HG03066 (cell line): Measurements from ENCODE around the gene SLC25A38.
"Not testable (repeated sequence)": the region's sequence is repeated elsewhere in the genome, so short reads cannot be mapped to it uniquely, and the experiment has no call there.

Experiments
- ATAC-seq: cut with Tn5 transposase; IDR thresholded peaks from one replicate; pipeline ENCODE4 v1.9.1; 2021; ENCODE audit warnings: low read depth; ENCODE audit not compliant: unreplicated experiment

Gene SLC25A38, protein sequence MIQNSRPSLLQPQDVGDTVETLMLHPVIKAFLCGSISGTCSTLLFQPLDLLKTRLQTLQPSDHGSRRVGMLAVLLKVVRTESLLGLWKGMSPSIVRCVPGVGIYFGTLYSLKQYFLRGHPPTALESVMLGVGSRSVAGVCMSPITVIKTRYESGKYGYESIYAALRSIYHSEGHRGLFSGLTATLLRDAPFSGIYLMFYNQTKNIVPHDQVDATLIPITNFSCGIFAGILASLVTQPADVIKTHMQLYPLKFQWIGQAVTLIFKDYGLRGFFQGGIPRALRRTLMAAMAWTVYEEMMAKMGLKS

DNA sequence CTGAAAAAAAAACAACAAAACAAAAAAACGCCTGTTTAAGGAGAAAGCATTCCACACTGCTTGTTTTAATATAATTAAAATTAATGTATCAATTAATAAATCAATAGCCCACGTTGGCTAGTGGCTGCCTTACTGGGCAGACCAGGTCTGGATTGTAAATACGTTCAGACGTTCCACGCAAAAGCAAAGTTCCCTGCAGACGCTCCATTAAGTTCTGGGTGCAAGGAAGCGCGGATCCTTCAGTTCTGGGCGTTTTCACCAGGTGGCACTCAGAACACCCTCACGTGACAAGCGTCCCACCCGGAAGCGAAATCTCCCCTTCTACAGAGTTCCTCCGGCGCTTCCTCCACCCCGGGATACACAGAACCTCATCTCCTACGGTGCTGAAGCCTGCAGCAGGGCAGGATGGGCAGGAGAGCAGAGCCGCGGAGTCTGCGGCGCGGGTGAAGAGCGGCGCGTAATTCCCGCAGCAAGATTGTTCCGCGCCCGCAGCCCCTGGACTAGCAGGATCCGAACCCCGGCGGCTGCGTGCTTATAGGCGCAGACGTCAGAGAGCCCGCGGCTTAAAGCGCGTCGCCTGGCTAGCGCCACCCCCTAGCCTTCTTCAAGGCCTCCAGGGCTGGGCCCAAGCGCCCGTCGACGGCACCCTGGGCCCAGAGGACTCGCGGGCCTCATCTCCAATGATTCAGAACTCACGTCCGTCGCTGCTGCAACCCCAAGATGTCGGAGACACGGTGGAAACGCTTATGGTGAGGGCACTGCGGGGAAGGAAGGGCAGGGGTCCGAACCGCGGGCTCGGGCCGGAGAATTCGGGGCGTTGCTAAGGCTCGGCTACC, at the start of gene SLC25A38:
TSS of gene SLC25A38 (plus strand) at position 326 of the 836 bp plus-strand sequence. CDS start at position 681, 355 bp downstream.
- peak; percentile 66 for ATAC-seq

DNA sequence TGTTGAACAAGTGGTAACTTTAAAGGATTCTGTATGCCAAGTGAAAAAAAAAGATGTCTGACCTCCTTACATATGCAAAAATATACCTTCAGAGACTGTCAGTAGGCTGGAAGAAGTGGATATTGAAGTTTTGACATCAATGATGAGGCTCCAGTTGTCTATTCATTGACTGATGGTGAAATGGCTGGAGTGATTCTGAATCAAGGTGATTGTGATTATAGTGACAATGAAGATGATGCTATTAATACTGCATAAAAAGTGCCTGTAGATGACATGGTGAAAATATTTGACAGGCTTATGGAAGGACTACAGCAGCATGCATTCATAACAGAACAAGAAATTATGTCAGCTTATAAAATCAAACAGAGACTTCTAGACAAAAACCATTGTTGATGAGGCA, 49.6 kb upstream of the SLC25A38 start:
- ATAC-seq: no peak

DNA sequence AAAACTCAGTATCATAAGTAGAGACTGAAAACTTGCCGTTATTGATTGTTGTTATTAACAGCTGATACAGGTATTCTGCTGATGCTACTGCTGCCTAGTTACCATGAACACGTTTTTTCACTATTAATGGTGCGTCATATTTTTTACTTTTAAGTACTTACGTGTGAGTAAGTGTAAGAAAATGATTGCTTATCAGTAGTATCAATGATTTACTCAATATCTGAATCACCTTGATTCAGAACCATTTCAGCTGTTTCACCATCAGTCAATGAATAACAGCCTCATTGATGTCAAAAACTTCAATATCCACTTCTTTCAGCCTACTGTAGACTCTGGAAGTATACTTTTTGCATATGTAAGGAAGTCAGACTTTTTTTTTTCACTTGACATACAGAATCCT, 49.0 kb upstream of the SLC25A38 start:
- ATAC-seq: no peak

DNA sequence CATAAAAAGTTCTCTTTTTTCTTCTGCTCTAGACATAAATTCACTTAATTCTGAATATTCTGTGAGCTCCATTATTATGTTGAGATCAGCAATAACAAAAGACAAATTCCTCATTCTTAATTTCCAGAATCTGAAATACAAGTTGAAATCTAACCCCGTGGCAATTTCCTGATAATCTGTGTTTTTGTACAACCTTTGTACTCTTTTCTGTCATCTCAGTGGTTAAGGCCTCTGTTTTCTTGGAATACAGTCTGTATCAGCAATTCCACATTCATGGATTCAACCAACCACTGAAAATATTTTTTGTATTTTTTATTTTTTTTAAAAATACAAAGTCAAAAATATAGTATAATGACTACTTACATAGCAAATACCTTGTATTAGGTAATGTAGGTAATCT, 45.0 kb upstream of the SLC25A38 start:
- no peak for ATAC-seq

DNA sequence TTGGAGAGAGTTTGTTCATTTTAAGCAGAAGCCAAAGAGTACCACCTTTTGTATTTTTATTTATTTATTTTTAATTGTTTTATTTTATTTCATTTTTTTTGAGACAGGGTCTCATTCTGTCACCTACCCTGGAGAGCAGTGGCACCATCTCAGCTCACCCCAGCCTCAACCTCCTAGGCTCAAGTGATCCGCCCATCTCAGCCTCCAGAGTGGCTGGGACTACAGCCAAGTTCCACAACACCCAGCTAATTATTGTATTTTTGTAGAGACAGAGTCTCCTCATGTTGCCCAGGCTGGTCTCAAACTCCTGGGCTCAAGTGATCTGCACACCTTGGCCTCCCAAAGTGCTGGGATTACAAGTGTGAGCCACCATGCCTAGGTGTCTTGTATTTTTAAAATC, 44.1 kb upstream of the SLC25A38 start:
- no peak for ATAC-seq

DNA sequence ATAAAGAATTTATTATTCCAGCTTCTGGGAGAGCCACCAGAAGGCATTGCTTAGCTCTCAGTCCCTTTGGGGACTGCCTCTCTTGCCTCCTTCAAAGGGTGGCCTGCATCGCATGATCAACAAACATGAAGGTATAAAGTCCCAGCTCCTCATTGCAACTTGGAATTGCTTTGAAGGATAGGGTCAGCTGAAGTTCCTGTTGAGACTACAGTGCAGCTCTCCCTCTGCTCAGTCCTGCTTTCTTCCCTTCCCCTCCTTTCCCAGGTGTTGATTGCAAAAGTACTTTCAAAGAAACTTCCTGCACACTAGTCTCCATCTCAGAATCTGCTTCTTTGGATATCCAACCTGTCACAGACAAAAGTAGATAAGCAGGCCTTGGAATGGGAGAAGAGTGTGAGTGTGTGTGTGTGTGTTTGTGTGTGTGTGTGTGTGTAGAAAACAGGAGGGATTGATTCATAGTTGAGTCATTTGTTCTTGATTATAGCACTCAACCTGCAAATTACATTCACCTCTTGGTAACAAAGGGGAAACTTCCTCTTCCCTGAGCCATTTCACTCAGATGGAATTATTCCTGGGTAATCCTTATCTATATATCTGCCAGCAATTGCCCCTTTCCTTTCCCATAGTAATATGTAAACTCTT, 40.0 kb upstream of the SLC25A38 start:
- no peak for ATAC-seq

DNA sequence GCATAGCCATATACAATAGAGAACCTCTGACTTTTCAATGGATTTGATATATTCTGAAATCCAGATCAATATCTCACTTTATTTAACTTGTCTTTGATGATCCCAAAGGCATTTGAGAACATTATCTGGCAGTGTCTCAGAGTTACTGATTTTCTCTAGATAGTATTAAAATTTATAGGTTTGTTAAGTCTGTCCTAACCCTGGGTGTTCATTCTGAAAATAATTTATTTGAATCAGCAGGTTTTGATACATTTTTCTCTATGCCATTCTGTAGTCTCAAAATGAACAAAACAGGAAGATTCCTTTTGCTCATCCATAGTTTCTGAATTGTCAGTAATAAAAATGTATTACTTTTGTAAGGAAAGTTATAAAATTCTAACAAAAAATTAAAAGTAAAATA, 39.4 kb upstream of the SLC25A38 start:
- ATAC-seq: no peak

DNA sequence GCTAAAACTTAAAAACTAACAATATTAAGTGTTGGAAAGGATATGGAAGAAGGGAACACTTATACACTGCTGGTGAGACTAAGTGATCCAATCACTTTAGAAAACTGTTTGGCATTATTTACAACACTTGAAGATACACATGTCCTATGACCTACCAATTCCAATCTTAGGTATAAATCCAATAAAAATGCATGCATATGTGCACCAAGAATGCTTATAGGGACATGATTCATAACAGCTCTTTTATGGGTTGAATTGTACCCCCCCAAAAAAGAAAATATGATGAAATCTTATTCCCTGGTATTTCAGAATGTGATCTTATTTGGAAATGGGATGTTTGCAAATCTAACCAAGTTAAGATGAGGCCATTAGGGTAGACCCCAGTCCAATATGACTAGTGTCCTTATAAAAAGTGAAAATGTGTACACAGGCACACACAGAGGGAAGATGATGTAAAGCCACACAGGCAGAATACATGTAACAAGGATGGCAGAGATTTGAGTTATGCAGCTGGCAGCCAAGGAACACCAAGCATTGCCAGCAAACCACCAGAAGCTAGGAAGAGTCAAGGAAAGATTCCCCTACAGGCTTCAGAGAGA, 38.3 kb upstream of the SLC25A38 start:
- ATAC-seq: no peak

DNA sequence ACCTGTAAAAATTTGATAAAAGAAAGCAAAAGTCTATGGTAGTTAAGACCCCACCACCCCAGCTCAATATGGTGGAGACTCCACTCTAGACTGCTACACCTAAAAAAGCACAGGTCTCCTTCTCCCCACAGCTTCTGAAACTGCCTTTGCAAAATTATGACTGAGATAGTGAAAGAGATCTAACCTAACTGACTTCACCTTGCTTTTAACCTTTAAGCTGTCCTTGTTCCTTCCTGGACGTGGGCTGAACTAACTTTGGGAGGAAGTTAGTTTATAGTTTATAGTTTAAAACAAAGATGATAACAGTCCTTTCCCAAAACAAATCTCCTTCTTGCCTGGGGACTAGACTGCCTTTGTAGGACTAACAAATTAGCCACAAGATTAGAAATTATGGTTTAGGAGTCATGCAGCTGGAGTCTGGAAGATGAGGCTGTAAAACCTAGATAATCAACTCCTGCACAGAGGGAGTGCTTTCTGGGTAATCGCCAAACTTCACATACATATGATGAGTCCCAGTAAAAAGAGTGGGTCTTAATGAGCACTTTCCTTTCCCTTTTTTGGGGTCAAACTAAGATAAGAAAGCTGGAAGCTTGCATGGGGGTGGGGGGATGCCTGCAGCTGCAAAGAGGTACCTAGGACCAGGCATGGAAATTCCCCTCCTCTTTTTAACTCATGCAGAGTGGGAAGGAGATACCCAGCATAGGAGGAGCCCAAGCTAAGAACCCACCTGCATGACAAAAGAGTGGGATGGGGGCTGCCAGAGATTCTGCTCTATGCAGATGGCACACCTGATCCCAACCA, 36.2 kb upstream of the SLC25A38 start:
- peak; percentile 82 for ATAC-seq

DNA sequence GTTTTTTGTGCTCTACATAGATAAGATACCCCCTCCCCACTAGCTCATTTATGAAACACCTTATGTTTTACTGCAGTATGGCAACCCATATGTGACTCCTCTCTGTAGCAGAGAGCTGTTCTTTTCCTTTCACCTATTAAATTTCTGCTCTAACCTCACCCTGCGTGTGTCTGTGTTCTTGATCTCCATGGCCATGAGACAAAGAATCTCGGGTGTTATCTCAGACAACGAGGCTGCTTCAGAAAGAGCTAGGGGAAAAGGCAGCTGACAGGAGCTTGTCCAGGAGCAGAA, 35.6 kb upstream of the SLC25A38 start:
- no peak for ATAC-seq

DNA sequence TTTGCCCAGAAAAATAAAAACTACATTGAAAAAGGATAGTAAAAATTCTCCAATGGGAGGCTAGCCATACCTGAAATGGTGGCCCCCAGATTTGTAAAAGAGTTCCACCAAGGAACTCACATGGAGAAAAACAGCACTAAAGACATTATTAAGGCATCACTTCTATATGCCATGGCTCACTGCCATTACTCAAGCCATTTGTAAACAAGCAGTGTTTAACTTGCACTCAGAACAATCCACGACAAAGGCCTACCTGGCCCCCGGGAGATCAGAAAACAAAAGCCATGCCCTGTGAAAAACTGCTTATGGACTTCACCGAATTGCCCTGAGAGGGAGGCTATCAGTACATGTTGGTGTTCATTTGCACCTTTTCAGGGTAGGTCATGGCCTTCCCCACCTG, 34.1 kb upstream of the SLC25A38 start:
- no peak for ATAC-seq

DNA sequence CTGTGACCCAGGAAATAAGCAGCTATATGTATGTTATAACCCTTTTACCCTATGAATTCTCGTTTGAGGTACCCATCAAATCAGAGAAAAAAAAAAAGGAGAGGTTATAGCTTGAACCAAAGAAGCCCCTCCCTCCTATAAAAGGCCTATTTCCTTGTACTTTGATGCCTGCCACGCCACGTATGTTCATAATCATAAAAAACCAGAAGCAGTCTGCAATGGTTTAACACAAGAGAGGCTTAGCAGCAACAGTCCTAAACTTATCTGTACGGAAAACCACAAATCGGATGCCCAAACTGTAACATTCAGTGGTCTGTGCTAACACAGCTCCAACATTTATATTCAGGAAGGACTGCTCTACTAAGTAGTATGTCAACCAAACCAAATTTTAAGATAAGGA, 32.5 kb upstream of the SLC25A38 start:
- ATAC-seq: no peak

DNA sequence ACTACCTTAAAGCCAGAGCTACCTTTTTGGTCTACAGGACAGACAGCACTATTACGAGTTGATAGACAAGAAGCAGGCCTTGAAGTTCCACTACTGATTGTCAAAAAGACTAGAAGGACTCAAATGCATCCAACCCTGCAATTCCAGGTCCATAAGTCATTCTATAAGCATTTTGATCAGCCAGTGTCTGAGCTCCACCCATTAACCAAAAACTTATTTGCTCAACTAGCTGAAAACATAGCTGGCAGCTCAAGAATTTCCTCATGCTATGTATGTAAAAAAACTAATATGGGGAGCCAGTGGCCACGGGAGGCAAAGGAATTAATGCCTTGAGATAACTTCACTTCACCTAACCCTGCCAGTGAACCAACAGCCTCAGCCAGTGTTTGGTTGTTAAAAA, 32.0 kb upstream of the SLC25A38 start:
- not testable (repeated sequence) for ATAC-seq

DNA sequence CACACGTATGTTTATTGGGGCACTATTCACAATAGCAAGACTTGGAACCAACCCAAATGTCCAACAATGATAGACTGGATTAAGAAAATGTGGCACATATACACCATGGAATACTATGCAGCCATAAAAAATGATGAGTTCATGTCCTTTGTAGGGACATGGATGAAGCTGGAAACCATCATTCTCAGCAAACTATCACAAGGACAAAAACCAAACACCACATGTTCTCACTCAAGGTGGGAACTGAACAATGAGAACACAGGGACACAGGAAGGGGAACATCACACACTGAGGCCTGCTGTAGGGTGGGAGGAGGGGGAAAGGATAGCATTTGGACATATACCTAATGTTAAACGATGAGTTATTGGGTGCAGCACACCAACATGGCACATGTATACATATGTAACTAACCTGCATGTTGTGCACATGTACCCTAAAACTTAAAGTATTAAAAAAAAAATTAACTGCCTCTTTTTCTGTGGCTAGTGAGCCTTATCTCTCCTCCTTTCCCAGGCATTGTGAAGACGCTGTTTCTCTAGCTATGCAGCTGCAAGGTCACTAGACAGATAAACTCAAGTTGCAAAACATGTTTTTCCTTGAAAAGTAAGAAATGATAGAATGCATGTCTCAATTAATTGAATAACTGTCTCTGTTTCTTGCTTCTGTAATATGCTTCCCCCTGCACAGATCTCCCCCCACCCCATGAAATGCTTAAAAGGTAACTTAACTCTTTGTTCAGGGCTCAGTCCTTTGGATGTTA, 29.8 kb upstream of the SLC25A38 start:
- ATAC-seq: not testable (repeated sequence)

DNA sequence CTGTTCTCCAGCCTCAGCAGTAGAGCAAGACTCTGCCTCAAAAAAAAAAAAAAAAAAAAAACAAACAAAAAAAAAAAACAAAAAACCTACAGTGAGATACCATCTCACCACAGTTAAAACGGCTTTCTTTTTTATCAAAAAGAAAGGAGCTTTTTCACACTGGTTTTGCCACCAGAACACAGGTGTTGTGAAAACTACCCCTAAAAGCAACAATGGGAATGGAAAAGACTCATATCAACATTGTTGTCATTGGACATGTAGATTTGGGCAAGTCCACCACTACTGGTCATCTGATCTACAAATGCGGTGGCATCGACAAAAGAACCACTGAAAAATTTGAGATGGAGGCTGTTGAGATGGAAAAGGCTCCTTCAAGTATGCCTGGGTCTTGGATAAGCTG, 24.8 kb upstream of the SLC25A38 start:
- no peak for ATAC-seq

DNA sequence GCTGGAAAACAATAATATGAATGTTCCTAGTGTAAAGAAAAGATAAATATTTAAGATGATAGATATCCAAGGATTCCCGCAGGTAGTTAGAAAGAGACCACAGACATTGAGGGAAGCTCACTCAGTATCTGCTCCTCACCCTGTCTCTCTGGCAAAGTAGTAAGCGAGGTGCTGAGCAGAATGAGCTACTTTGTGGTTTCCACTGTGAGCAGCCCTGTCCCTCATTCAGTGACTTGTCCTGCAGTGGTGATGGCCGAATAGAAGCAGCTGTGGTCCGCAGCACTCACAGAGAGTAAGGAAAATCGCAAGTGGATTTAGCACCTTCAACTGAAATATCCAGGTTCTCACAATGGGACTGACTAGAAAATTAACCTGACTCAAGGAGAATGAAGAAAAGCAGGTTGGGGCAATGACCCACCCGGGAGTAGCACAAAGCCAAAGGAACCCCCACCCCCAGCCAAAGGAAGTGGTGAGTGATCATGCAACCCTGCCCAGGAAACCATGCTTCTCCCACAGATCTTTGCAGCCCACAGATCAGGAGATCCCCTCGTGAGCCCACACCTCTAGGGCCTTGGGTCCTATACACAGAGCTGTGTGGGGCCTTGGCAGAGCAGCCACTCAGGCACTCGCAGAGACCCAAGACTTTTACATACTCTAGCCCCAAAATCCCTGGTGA, 21.8 kb upstream of the SLC25A38 start:
- no peak for ATAC-seq

DNA sequence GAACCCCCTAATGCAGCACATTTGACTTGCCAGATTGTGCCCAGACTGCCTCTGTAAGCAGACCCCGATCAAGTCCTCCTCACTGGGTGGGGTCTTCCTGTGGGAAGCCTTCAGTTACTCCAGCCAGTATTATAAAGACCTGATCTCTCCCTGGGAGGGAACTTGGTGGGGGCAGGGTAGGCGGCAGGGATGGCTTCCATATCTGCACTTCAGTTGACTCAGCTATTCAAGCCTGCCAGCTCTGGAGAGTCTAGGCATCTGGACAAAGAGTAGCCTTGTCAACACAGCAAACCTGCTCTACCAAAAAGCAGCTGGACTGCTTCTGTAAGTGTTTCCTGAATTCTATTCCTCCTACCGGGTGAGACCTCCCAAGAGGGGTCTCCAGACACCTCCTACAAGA, 21.0 kb upstream of the SLC25A38 start:
- ATAC-seq: no peak

DNA sequence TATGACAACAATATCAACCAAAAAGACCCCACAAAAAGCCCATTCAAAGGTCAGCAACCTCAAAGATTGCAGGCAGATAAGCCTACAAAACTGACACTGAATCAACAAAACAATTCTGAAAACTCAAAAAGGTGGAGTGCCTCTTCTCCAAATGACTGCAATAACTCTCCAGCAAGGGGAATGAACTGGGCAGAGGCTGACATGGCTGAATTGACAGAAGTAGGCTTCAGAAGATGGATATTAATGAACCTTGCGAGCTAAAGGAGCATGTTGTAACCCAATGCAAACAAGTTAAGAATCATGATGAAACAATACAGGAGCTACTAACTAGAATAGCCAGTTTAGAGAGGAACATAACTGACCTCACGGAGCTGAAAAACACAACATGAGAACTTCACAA, 20.4 kb upstream of the SLC25A38 start:
- ATAC-seq: no peak

DNA sequence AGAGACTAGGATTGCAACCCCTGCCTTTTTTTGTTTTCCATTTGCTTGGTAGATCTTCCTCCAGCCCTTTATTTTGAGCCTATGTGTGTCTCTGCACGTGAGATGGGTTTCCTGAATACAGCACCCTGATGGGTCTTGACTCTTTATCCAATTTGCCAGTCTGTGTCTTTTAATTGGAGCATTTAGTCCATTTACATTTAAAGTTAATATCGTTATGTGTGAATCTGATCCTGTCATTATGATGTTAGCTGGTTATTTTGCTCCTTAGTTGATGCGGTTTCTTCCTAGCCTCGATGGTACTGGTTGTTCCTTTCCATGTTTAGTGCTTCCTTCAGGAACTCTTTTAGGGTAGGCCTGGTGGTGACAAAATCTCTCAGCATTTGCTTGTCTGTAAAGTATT, 12.7 kb upstream of the SLC25A38 start:
- ATAC-seq: not testable (repeated sequence)
